HG03175 (cell line): Measurements from ENCODE around the gene RASSF4.

Source experiments
- ATAC-seq: cut with Tn5 transposase; IDR thresholded peaks from one replicate; pipeline ENCODE4 v1.9.1; 2021; ENCODE audit warnings: mild to moderate bottlenecking, moderate library complexity; ENCODE audit not compliant: unreplicated experiment

RASSF4 gene

DNA sequence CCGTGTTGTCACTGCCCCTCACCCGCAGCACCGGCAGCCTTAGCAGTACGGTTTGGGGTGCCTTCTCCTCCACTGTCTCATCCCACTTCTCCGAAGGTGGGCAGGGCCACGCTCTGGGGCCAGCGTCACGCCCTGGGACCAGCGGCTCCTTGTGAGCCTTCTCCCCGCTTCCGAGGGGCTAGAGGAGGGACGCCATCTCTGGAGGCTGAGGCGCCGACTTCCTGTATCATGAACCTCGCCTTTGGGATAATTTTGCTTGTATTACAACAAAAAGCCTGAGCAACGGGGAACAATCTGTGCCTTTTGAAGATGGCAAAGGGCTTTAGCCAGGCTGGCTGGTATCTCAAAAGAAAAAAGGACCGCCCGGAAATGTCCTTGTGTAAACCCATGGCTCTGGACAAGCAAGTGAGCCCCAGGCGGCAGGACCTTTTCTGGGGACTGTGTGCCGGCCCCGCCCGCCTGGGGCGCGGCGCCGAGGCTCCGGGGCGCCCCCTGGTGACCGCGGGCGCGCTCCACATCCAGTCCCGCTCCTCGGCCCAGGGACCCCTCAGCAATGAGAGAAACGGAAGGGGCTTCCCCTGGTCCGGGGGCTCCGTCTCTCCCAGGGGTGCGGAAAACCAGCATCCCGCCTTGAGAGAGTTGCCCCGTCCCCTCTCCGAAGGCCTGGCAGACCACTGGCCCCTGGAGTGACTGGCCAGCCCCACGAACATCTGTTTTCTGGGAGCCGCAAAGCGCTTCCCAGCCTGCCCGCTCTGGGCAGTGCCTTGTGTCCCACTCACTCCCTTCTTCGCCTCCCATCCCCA, 15.2 kb downstream of the RASSF4 start:
- ATAC-seq = peak; percentile 84

DNA sequence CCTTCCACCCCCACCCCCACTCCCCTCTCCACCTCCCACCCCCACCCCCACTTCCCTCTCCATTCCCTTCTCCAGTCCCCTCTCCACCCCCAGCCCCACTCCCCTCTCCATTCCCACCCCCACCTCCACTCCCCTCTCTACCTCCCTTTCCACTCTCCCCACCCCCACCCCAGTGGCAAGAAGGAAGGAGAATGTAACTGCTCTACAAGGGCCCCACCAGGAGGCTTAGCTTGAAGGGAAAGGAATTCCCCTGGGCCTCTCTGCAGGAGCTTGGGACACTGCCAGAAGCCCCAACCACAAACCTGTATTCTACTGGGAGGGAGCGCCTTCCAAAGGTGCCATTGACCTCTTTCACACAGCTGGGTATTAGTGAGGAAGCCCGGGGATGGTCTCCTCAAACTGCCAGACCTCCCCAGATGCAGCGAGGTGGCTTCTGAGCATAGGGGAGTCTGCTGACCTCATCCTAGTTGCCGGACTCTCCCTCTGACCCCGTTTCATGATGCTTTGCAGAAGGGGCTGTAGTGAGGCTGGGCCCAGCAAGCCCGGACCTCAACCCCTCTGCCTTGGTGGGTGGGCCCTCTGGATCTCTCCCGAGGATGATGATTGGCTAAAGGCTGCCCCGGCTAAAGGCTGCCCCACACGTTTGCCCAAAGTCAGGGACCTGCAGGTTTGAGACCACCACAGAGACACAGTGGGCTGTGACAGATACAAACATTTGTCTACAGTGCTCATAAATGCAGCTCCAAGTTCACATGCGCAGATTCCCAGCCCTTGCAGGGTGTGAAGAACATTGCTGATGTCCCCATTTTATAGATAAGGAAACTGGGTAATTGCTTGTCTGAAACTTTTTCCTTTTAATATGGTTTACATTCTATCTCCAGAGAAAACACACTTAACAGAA, 16.1 kb downstream of the RASSF4 start:
- ATAC-seq = no peak

DNA sequence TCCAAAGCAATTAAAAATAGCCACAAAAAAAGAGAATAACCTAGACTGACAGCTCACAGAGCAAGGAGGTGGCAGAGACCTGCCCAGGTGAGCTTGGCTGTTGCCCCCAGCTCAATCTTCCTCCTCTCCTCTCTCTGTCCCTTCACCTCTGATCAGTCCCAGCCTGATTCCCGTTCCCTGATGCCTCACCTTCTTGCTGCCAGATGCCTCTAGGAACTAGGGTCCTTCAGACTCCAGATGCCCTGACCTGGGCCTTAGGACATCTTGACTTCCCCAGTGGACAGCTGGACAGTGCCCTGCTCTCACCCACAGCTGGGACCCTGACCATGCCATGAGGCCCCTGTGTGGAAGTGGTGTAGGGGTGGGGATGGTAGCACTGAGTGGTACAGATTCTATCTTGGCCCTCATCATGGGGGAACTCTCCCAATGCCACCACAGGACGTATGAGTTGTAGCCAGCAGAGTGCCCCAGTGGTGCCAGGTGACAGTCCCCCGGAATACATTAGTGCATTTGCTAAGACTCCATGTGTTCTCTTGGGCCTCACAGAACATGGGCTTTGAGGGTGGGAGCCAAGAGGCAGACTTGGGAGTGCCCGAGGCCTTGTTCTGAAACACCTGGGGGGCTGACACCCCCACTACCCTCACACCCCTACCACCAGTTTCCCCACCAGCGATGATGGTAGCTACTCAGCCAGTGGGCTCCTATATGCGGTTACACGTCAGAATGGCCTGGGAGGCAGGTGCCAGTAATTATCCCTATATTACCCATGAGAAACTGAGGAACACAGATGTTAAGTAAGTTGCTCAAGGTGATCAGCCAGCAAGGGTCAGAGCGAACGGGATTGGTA, 17.0 kb downstream of the RASSF4 start:
- ATAC-seq = no peak

DNA sequence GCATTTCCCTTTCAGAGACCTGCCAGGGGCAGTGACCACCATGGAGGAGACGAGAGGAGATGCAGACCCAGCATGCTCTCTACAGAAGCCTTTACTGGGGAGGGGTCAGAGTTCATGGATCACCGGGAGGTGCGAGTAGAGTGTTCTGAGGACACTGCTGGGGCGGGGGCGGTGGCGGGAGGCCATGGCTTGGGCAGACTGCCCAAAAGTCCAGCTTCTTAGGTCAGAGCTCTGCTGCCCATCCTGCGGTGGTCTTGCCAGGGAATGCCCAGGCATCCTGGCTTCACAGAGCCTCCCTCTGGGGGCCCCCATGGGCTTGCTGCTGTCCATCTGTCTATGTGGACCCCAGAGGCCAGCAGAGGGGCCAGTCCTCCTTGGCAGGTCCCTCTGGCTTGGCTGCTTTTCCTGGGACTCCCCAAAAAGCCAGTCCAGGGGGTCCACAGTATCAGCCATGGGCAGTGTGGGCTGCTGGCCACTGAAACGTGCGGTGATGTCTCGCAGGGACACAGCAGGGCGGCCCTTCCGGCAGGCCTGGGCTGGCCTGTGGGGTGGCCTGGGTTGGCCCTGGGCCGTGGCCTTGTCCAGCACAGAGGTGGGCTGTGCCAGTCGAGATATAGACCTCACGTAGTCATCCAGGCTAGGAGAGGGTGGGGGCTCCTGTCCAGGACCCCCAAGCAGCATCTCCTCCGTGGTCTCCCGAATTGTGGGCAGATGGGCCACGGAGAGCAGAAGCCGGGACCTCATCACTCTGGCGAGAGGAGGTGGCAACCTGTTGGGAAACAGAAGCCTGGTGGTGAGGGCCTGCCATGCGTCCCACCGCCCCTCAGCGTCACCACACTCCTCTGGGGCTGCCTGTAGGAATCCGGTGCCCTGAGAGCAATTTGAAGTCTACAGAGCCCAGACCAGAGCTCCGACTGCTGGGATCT, 17.9 kb downstream of the RASSF4 start:
- no peak for ATAC-seq

DNA sequence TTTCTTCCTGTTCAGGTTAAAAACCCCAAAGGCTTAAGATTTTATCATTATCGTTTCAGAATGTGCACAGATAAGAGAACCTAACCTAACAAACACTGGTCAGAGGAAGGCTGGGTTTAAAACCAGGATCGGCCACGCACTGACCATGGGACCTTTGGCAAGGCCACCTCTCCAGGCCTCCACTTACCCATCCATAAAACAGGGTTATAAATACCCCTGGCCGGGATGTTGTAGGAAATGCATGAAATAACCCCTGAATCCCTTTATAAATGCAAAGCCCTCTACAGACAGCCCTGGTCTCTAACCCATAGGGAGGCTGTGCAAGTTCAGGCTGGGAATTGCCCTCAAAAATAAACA, 18.6 kb downstream of the RASSF4 start:
- no peak for ATAC-seq

DNA sequence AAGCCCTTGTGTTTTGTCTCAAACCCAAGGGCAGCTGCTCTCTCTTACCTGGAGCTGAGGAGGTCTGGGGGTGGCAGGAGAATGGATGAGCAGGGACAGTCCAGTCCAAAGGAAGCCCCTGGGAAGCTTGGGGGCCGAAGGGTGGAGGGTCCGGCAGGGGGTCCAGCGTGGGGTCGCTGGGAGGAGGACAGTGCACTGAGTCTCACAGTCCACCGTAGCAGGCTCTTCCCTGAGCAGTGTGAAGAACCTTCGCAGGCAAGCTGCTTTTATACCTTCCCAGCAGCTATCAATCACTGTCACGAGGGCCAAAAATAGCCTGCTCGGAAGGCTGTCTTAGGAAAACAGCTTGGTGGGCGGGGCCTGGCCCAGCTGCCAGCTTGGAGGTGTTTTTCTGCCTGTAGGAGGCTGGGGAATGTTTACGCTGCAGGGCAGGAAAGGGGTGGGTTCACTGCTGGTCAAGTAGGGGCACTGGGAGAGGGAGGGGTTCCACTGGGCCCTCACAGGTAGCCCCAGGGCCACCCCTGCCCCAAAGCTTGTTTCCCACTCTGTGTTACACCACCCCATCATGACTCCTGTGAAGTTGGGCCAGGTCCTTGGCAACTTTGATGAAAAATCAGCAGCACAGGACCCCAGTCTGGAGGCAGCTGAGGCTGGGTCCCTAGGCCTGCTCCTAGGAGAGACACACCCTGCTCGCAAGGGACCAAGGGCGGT, 19.1 kb downstream of the RASSF4 start, which contains the start of gene DEPP1:
Gene DEPP1, minus strand, starts transcription at position 240 of the 711 bp plus-strand sequence. CDS start 779 bp downstream, outside the sequence.
- no peak for ATAC-seq

DNA sequence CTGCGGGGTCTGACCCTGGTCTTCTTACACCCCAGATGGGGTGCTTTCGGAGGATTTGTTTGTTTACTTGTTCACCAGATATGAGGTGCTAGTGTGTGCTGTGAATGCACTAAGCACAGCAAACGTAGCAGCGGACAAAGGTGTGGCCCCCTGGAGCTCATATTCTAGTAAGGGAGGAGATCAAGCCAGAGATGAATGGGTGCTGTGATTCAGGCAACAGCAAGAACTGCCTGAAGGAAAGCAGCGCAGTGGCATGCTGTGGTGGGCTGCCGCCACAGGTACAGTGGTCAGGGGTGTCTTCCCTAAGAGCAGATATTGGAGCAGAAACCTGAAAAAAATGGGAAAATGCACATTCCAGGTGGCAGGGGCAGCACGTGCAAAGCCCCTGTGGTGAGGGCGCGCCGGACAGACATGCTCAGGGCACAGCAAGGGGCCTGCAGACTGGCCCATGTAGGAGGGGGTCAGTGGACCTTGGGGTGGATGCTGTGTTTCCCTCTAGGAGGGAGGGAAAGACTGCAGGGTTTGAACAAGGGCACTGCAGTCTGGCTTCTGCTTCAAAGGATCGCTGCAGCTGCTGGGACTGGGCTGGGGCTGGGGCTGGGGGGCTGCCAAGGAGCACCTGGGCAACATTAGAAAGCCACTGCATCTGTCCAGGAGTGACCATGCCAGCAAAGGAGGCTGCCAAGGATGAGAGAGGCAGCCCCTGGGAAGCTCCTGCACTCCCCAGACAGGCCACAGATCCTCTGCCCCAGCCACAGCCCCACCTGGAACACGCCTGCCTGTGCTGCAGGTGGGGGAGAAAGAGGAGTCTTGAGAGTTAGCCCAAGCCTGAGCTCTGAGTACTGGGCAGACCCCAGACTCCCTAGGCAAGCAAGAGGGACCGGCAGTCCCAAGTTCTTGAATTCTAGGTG, 19.9 kb downstream of the RASSF4 start:
- no peak for ATAC-seq

DNA sequence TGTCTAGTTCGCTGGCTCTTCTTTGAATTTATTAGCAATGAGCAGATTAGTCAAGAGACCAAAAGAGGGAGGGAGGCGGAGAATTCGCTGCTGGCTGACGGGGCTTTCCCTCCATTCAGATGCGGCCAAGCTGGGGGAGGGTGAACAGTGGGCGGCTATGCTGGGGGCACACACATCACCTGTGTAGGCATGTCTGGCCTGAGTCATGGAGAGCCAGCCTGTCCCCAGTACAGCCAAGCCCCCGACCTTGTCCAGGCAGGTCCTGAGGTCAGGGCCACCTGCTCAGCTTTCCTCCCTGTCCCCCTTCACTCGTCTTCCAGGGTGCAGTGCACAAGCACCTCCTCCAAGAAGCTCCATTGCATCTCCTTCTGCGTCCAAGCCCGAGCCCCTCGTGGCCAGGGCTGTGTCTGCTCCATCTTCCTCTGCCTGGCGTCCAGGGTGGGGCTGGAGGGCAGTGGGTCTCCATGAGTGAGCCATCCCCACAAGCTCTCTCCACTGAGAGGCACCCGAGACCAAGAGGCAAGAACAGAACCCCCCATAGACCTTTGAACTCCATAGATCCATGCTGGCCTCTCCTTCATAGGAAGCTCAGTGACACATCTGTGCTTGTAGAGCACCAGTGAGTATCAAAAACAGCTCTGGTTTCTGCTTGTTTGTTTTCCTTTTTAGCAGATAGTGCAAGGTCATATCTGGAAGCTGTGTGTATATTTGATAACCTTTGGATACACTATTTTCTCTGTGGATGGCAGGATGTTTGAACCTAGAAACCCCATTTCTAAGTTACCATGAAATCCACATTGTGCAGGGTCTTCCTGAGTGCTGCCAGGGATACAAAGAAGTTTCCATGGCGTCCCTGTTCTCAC, 20.9 kb downstream of the RASSF4 start:
- ATAC-seq = no peak

DNA sequence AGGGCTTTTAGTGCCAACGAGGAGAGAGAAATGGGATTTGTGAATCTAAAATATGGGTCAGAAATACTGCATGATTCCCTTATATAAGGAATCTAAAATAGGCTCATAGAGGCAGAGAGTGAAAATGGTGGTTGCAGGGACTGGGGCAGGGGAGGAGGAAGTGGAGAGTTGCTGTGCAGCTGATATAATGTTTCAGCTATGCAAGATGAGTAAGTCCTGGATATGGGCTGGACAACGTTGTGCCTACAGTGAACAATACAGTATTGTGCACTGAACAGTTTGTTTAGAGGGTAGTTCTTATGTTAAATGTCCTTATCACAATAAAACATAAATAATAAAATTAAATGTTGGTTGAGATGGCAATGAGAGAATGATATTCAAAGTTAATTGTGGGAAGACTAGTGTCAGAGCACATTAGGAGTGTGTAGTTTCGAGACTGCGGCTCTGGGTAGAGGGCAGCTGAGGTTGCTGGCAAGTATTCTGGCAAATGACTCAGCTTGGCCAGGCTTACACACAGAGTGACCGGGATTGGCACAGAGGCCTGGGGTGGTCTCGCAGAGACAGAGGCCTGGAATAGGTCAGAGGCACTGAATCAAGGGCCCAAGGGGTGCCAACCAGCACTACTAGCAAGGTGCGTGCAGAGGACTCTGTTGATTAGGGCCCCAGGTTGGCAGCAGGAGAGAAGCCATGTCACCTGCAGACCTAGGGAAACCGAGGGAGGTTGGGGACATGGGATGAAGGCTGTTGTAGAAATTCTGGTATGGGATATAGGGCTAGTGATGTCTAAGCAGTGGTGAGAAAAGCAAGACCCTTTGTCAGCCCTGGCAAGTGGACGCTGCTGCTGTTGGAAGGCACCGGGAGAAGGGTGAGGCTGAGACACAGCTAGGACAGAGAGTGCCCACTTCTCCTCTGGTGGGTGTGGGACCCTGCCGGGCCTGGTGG, 21.8 kb downstream of the RASSF4 start:
- no peak for ATAC-seq

DNA sequence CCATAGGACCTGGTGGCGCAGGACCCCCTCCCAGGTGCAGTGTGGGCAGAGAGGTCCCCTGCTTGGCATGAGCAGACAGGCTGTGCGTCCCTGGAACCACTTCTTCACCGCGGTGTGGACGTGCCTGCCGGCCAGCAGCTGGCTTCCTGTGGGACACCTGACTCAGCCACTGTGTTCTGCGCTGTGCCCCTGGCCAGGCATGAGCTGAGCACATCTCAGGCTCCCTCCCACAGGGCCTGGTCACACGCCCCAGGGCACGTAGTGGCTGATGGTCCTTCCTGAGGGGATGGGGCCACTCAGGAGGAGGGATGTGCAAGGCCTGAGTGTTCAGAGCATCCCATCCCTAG, 22.5 kb downstream of the RASSF4 start:
- ATAC-seq = no peak

DNA sequence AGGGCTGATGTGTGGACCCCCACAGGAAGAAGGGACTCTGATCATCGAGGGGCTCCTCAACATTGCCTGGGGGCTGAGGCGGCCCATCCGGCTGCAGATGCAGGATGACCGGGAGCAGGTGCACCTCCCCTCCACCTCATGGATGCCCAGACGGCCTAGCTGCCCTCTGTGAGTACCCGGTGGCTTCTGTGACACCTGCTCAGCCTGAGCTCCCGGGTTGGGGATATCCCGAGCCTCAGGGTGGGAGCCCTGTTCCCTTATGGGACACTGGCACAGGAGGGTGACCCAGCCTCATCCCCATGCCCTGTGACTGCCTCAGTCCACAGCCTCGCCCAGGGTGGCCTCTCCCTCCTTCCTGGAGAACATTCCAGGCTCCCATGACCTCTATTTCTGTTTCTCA, 22.9 kb downstream of the RASSF4 start:
- no peak for ATAC-seq

DNA sequence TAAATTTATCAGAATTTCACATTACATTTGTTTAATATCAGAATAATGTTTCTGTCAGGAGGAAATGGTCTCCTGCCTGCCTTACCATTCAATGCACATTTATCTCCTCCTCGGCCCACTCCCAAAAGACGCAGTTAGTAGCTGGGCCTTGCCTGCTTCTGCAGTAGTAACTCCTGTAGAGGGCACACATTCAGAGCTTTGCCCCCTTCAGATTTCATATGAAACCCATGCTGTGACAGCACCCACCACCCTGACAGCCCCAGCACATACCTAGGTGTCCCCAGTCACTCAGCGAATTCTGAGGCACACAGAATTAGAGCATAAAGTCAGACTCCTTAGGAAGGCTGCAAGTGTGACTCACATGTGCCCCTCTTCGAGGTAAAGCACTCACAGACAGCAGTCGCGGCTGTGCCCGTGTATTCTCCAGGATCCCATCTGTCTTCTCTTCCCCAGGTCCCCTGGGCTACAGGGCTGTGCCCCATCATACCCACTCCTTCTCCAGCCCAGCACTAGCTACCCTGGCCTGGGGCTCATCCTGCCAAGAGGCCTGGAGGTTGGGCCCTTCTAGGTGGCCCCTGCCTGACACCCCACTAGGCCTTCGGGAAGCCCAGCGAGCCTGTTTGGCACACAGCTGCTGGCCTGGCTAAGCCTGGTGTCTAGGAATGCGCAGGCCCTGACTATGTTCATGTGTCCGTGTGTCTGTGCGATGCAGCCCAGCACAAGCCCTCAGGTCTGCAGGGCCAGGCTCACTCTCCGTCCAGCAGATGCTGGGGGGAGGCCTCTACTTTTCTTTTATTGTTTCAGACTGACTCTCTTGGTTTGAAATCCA, 23.7 kb downstream of the RASSF4 start:
- no peak for ATAC-seq

DNA sequence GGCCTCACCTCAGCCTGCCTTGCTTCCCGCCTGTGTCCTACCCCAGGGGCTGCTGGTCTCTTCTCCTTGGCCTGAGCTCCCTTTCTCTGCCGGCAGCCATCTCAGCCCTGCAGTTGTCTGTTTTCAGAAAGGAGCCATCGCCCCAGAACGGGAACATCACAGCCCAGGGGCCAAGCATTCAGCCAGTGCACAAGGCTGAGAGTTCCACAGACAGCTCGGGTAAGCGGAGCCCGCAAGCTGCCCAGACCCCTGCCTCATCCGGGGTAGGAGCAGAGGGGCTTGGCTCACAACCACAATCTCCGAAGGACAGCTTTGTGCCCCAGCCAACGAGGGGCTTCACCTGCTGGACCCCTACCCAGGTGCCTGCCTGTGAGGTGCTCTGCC, 24.3 kb downstream of the RASSF4 start:
- ATAC-seq = no peak

DNA sequence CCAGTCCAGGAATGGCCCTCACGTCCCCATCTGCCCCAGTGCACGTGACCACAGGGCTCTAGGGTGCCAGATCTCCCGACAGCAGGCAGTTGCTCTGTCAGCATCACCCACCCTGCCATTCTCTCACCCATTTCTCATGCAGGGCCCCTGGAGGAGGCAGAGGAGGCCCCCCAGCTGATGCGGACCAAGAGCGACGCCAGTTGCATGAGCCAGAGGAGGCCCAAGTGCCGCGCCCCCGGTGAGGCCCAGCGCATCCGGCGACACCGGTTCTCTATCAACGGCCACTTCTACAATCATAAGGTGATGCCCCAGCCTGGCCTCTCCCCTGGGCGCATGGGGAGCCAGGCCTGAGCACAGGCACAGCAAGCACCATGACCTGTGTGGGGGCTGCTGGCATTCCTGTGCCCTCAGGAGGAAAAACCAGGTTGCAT, 25.1 kb downstream of the RASSF4 start:
- ATAC-seq = no peak

DNA sequence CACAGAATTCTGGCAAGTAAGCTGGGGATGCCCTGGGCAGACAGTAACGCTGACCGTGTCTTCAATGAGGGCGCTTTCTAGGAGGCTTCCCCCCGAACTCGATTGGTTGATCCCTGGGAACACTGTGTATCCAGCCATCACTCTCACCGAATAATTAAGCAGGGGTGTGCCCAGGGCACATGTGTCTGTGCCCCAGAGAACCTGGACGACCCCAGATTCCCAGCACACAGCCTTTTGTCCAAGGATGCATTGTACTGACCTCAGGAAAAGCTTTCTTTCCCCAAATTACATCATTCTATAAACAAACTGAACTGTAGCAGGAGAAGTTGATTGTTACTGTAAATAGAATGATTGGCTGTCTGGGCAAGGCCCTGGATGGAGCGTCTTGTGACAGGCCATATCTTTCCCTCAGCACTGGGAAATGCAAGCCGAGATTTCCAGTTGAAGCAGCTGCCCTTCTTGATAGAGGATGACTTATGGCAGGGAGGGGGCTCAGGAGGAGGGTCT, 25.6 kb downstream of the RASSF4 start:
- no peak for ATAC-seq
